CD4-positive, alpha-beta T cell treated with Interleukin-4 for 4 hours (primary cell): Measurements from ENCODE around the gene CUEDC1.
A peak's percentile ranks its signal among the peaks of the same experiment; 100 is the strongest.

Source experiments
- DNase-seq: peaks from one replicate; pipeline ENCODE4 v3.0.0-alpha.2; 2020

The CUEDC1 gene

DNA sequence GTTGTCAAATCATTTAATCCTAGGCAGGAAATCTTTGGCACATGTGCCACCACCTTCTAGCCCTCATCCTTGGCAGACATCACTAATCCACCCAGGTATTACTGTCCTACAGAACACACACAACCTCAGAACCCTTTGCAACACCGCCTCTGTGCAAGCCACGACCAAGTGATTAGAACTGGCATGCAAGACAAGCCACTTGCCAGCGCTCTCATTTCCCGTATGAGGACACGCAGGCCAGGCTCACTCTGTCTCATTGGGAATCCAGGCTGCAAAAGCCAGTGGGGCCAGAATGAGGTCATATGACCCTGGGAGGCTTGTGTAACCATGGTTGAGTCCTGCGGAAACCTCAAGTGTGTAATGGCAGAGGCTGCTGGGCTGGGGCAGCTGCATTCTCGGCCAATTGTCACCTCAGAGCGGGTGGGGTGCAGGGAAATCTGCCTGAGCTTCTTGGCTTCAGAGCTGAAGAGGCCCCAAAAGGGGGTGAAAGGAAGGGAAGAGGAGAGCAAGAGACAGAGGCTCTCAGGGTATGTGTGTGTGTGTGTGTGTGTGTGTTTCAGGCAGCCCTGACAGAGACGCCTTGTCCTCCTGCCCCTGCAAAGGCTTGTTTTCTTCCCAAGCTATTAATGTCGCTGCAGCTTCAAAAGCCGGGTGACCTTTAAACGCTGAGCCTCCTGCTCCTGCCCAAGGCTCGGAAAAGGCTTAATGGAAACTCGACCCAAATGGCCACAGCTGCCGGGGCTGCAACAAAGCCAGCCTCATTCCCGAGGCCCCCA lies 62.2 kb downstream of the CUEDC1 start:
- peak; percentile 13 for DNase-seq

DNA sequence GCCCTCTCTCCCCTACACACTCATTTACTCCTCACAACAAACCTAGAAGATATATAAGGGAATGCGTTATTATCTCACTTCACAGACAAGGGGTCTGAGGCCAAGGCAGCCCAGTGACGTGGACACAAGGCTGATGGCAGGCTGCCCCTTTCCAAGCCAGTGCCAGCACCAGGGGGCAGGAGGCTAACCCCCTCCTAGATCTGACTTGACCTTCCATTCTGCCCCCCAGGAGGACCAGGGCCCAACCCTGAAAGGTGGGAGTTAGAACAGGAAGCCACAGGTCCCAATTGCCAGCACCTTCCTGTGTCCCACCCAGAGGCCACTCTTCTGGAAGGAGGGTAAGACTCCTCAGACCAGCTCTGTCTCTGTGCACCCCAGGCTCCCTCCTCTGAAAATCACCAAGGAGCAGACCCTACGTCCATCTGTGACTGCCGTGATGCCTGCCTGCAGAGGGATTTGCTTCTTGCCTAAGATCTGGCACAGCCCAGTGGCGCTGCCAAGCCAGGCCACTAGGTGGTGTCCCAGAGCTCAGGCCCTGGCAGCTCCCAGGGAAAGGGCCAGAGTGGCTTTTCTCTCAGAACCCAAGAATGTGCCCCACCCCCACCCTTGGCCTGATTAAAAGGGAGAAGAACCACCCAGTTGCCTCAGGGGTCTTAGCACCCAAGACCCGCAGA lies 62.9 kb downstream of the CUEDC1 start:
- peak; percentile 74 for DNase-seq

DNA sequence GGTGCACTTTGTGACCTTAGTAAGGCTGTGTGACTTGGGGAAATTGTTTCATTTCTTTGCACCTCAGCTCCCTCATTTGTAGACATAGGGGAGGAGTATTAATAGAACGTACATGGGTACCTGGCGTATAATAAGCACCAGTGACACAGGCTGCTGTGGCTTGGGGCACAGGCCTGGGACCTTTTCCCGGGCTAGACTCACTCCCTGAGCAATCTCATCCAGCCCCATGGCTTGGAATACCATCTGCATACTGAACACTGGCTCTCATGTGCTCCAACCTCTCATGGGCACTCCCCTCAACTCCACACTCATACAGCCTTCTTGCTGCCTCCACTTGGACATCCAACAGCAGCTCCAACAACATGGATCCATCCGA lies 64.4 kb downstream of the CUEDC1 start:
- no peak for DNase-seq

DNA sequence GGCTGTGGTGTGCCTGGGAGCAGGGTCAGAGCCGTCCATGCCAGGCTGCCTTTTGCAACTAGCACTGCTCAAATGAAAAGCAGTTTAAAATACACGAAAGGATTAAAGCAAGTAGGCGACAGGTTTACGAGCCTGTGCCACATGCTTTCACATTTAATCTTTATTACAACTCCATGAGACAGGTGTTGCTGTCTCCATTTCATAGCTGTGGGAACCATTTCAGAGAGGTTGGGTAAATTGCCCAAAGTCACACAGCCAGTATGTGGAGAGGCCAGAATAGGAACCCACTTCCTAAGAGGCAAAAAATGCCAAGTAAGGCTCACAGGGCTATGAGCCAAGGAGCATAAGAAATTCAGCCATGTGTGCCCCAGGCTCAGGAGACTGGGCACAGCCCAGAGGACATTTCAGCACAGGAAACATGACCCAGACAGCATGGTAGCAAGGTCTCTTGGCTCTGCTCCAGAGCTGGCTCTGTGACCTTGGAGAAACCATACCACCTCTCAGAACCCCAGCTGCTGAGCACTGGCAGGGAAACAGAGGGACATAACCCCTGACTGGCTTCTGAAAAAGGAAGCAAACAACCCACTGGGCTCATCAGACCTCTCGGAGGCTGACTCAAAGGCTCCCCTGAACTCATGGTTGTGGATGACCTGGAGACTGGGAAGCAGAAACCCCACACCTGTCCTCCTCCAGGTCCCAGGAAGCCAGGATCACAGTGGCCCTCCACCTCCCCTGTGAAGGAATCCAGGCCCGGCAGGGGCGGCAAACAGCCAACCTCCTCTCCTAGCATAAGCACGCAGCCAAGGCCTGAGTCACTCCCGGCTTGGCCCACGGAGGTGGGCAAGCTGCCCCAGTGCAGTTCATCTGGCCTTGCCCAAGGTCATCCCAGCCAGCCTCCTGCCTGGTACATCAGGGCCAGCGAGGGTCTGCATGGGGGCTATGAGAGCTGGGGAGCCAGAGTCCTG lies 65.0 kb downstream of the CUEDC1 start:
- no peak for DNase-seq

DNA sequence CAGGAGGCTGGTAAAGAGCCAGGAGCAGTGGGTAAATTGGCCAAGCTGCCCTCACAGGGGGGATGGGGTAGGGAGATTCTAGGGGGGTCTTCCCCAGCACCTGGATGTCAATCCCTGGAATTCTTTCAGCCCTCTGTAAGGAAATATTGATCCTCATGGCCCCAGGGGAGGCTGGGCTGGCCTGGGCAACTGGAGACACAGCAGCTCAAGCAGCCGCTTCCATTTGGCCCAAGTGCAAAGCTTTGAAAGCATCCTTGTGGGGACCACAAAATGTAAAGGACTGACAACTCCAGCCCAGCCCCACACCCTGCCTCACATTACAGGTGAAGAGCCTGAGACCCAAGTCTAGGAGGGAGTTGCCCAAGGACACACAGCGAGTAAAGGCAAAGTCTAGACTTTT lies 66.0 kb downstream of the CUEDC1 start:
- no peak for DNase-seq

DNA sequence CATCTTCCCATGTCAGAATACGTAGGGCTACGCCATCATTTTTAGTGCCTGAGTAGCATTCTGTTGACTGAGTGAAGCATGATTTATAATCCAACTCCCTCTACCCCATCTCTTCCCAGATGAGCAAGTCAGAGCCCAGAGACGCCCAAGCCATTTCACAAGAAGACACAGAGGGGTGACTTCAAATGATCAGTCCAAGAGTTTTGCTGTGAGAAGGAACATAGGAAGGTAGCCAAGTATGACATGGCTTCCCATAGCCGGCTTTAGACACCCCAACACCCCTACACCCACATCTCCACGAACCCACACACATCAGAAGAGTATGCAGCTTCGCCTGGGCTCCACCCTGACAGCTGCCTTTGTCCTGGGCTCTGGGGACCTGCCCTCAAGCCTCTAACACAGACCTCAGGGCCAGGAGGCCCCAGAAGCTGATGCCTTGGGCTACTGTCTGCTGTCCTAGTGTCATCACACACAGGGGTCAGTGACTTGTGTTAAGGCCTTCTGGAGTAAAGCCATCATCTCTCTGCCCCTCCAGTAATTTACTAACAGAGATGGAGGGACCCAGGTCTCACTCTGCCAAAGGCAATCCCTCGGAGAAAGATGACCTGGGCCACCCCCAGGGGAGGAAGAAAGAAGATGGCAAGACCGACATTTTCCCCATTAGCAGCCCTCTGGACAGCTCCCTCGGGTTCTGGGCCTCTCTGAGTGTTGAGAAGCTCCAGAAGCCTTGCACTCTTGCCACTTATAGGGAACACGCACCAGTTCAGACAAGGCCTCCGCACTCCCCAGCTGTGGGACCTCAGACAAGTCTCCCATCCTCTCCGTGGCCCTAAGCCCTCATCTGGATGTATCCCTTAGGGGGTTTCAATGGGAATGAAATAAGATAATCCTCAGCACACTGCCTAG lies 66.6 kb downstream of the CUEDC1 start:
- DNase-seq = no peak

DNA sequence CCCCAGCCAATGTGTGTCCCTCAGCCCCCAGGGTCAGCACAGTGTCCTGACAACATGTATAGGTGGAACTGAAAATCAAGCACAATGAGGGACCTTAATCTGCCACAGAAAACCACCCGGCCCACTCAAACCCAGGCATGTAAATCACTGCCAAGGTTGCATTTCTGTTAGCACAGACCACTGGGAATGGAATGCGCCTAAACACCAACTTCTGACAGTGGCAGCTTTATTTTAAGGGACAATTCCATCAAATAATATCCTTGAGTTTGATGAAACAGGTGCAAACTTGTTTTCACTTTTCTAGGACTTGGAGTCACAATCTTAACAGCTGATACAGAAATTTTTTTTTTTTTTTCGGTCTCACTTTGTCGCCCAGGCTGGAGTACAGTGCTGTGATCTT lies 68.1 kb downstream of the CUEDC1 start:
- DNase-seq = no peak

DNA sequence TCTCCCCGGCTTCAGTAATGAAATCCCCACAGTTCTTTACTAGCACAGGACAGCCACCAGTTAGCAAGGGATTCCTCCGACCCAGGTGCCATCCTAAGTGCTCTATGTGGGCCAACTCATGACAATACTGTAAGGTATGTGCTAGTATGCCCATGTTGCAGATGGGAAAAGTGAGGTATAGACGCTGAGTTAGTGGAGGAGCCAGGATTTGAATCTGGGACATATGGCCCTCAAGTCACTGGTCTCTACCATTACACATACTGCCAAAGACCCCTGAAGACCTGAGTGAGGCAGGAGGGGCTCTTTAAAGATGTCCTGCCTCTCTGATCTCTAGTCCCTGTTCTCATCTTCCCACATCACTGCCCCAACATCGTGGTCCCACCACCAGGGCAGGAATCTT lies 69.2 kb downstream of the CUEDC1 start:
- DNase-seq = no peak

DNA sequence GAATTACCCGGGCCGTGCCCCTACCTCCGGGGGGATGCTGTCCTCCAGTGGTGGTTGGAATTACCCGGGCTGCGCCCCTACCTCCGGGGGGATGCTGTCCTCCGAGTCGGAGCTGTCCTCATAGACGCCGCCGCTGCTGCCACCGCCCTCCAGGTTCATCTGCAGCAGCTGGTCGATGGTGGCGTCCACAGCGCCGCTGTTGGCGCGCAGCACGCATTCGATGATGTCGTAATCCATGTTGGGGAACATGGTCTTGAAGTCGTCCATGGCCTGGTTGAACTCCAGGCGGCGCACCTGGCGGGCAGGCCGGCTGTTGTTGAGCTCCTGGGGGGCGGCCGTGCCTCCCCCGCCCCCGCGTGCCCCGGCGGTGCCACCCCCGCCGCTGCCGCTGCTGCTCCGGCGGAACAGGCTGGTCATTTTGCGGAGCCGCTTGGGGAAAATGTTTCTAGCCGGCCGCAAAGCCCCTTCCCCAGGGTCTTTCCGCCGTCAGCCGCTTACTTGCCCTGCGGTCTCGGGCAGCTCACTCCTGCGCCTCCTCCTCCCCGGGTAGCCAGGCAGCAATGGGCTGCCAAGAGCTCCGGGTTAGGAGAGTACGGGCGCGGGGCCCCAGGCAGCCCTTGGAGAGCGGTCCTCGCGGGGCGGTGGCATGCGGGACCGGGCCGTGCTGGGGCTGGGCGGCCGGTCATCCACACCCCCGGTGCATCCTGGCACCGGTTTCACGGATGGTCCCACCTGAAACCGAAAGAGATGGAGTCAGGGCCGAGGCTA lies 69.9 kb downstream of the CUEDC1 start:
- DNase-seq = no peak

DNA sequence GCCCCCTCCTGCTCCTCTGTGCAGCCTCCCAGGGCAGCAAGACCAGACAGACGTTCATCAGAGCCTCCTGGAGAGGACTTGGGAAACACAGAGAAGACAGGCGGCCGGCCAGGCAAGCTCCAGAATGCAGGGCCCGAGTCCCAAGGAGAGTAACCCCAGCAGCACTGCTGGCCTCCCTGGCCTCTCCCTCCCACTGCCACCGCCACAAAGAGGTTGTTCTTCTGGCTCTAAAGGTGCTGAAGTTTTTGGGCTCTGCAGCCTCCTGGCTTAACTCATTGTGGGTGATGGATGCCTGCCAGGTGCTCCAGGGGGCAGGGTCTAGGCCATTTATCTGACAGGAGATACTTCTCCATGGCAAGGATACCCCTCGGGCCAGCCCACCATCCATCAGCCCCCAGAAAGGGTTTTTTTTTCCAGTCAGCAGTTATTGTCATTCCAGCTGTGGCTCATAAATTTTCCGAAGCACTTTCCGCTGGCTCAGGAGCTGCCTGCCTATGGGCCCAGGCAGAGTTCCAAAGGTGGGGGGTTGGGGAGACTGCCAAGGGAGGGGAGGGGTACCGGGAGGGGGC lies 73.3 kb downstream of the CUEDC1 start:
- no peak for DNase-seq

DNA sequence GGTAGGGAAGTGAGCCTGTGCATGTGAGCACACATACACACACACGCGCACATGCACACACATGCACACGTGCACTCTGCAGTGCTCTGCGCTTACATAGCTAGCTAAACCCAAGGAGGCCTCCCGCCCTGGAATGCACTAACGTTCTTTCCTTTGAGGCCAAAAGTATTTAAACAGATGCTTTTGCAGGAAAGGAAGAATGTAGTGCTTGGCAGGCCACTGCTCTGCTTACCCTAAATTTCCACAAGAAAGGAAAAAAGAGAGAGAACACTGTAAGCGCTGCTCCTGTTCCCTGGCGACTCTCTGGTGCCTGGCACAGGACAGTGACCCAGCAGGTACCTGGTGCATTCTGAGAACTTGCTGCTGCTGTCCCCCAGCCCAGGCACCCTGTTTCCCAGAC lies 74.1 kb downstream of the CUEDC1 start:
- DNase-seq = no peak

DNA sequence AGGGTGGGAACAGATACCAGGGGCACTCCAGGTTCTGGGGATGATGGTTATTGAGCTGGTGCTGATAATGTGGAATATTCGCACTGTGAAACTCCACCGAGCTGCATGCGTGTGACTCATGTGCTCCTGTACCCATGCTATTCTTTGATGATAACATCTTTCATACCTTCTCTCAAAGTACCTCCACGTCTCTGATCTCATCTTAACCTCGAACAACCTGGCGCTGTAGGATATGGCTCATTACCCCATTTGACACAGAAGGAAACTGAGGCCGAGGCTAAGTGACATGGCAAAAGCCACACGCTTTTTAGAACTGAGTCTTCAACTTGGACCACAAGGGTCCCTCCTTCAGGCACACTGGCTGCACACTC lies 75.1 kb downstream of the CUEDC1 start:
- DNase-seq = peak; percentile 16

DNA sequence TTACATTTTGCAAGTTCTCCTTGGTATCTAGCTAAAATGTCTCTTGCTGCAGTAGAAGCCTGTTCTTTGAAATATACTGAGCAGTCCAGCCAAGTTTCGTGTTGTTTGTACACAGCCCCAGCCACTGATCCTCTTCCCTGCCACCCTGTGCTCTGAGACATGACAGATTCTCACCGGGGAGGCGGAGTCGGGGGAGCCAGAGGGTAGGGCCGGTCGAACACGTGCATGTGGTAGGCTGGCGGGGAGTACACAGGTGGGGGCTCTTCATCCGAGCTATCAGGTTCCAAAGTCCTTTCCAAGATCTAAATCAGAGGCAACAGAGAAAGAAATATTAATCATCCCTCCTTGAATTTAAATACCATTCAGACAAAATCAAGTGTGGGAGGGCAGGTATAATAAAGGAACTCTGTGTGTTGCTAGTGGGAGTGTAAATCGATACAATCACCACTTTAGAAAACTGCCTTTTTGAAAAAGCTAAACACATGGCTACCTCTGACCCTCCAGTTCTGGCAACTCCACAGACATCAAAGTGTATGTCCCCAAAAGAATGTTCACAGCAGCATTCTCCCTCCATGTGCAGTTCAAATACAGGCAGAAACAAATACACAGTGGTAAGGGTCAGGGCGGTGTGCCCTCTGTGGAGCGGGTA lies 75.7 kb downstream of the CUEDC1 start:
- no peak for DNase-seq

DNA sequence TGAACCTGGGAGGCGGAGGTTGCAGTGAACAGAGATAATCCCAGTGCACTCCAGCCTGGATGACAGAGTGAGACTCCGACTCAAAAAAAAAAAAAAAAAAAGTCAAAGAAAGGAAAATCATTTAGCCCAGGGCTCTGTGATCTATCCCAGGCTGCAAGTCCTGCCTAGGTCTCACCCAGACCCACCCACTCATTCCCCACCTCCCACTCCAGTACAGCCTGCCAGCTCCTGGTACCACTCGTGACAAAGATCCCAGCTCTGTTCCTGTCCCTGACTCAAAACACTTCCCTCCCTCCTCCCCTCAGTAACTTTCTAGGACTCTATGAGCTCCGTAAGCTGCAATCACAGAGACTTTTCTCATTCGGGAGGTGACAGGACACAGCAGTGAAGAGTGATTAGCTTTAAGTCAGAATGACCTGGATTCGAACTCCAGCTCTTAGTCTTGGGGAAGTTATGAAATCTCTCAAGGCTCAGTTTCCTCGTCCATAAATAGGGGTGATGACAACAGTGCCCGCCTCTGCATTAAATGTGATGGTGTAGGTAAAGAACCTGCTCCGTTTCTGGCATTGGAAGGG lies 77.3 kb downstream of the CUEDC1 start:
- DNase-seq = no peak

DNA sequence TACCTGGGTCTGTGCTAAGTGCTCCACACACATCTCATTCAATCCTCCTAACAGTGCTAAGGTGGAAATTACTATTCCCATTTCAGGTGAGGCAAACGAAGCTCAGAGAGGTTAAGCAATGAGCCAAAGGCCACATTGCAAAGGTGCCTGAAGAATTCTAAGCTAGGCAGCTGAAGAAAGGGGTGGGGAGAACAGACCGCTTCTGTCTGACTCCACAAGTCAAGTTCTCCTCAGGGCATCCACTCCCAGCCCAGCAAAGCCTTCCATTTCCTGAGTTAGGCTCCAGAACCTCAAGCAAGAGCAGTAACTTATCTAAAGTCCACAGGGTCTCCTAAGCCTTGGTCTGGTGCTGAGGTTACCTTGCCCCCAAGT lies 78.4 kb downstream of the CUEDC1 start:
- DNase-seq = no peak

DNA sequence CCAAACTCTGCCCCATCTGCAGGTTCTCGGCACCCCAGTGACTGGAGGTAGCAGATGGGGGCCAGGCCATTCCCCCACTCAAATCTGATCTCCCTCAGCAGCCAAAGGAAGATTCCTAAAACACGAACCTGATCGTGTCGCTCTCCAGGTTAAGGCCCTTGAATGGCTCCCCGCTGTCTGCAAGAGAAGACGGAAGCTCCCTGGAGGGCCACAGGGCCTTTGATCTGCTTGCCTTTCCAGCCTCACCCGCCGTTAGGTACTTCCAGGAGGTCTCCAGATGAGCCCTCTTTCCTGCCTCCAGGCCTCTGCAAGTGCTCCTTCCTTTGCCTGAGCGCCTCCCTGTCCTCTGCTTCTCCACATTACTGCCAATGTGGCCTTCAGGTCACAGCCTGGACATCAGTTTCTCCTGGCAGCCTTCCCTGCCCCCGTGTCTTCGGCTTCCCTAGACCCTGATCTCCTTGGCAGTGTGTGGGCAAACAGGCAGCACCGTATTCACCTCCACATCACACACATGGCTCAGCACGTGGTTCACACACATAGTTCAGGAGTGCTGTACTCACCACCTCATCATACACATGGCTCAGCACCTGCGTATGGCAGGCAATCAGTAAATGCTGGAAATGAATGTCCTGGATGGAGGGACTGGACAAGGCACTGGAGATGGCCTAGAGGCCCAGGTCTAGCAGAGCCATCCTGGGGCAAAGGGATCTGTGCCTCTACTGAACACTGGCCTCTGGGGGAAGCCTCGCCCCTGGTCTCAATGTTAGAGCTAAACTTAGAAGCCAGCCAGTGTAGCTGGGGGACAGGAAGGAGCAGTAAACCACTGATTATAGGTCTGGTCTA lies 79.0 kb downstream of the CUEDC1 start:
- no peak for DNase-seq

DNA sequence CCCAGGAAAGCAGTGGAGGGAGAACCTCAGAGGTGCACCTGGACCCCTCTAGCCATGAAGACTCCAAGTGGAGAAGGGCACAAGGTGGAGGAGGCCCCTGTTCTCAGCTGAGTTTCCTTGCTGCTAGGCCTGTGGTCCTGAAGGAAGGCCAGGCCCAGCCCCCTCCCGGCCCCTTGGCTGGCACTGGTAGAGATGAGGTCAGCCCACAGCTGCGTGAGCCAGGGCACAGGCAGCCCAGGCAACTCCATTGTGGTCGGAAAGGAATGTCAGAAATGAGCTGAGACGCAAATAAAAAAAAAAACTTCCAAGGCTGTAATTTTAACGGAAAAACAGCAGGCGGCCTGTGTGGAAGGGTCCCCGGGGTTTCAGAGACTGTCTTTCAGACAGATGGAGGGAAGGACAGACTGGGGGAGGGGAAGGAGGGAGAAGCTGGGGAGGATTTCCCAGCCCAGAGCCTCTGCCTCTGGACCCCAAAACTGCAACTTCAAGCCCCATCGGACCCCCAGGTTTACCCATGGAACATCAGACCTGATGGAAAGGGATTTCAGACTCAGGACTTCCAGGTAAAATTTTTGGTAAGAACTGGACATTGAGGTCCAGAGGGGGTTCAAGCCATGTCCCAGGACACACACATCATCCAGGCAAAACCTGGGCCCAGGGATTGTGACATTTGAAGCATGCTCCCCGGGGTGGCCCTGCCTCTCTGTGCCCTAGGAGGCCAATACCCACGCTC lies 79.8 kb downstream of the CUEDC1 start:
- DNase-seq = no peak

DNA sequence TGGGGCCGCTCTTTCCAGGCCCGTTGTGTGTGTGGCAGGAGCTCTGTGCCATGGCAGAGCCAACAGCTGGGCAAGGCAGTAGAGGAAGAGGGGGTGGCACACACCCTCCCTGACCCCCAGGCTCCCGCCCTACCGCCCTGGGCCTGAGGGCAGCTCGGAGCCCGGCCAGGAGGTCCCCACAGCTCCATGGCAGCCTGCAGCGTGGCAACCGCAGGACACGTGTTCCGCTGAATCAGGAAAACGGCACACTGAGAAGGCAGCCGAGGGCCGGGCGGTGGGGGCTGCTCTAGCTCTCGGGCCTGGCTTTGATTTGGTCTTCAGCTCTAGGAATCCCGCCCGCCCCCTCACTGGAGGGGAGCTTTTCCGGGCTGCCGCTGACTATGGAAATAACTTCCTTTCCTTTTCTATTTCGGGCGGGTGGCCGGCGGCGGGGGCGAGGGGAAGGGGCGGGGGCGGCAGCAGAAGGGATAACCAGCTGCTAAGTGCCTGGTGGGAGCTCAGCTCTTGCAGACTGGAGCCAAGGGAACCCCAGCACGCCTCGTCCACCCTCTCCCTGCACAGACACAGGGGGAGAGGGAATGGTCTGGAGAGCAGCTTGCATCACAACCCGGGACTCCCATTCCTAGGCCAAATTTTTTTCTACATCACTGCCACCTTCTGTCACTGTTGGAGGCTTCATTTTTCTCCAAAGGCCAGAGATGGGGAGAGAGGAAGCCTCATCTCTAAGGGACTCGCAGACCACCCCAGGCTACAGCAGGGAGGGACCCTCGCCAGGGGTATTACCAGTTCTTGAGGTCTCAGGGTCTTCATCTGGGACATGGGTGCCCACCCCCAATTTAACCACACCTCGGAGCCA lies 80.5 kb downstream of the CUEDC1 start:
- DNase-seq = no peak
